NOMO-1 treated with DMSO at 0.1 percent for 48 hours (cell line): ENCODE measurements around the gene NLGN4Y.

Source experiments
- DNase-seq: peaks from one replicate; lab custom pipeline; 2025; ENCODE audit not compliant: unreplicated experiment; lab: John Stamatoyannopoulos, UW

Gene NLGN4Y

DNA sequence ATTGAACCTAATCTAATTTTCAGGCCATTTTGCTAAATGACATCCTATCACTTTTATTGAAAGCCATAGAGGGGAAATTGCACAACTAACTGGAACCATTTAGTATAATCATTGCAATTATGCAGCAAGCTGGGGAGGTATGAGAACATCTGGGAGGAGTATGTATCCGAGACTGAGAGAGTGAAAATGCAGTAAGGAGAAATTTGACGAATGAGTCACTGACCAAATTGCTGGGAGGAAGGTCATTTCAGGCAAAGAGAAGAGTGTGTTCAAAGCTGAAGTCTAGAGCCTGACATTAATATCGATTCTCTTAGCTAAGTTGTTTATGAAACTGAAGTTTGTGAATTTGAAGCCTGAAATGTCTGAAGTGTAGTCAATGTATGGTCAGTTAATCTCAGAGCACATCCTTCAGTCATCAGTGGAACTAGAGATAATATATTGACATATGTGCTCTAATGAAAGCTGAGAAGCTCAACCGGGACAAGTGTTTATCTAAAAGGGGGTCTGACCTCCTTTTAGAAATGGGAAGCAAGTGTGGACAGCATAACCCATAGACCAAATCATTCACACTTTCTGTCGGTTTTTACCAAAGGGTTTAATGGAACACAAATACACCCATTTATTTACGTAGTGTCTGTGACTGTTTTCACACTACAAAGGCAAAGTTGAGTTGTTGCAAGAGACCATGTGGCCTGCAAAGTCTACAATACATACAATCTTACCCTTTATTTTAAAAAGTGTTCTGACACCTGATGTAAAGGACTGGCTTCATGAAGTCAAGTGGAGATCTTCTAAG lies 120.0 kb downstream of the NLGN4Y start:
- no peak for DNase-seq

- no peak for DNase-seq
Measured at GRCh38 chrY:14679181-14679580, 154.9 kb downstream of the NLGN4Y start.

DNA sequence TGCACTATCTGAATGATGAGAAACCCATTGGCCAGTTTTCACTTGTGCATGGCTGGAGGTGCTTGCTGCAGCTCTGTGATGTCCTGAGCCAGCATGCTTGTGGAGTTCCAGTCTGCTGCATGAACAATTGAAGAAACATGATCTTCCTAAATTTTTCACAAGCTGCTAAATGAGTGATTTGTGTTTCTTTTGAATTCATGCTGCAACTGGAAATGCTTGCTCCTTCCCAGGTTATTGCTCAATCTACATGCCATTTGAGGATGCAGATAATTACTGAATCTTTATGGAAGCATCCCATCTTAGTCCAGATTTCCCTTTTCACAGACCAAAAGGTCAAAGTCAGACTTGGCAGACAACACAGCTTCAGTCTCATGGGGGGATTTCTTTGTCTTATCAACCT lies 170.2 kb downstream of the NLGN4Y start:
- no peak for DNase-seq

DNA sequence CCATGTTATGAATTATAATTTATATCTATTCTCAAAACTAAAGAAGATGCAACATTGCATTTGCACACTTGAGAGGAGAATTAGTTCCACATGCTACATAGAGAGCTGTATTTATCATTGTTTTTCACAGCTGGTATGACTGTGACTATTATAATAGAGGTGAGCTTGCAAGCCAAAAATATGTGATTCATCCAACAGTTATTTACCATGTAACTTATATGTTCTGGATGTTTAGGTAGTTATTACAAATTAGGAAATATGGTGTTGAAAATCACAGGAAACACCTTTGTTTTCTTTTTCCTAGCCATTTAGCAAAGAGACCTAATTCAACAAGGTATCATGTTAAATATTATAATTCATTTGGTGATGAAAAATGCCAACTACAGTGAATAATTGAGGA lies 183.8 kb downstream of the NLGN4Y start:
- no peak for DNase-seq

DNA sequence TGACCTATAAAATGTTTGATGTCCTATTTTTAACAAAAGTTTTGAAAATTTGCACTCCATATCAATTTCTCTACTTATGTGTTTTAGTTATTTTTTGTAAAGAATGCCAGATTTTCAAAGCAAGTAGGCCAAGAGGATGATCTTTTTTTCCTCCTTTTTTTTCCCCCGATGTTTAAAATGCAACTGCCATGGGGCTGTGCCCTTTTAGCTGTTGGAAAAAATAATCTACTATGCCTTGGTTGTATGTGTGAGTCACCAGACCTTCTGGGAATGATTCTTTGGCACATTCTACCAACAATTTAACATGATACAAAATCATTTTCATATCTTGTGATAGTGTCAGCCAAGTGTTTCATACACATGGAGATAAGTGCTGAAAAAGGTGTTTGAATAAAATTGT lies 217.3 kb downstream of the NLGN4Y start:
- DNase-seq = no peak

DNA sequence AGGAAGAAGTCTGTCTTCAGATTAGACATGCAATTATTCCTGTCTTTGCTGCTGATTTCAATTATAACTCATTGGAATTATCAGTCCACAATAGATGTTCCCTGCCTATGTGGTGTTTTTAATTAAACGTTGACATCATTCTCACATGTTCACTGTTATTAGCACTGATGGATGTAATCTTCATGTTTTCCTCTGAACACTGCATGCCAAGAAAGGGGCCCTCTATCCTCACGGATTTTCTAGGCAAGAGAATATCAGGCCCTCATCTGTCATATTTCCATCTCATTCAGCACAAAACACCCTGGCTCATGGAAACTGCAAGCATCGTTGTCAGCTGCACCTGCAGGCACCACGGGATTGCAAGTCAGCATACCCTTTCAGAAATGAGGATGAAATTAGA lies 224.0 kb downstream of the NLGN4Y start:
- DNase-seq = no peak

DNA sequence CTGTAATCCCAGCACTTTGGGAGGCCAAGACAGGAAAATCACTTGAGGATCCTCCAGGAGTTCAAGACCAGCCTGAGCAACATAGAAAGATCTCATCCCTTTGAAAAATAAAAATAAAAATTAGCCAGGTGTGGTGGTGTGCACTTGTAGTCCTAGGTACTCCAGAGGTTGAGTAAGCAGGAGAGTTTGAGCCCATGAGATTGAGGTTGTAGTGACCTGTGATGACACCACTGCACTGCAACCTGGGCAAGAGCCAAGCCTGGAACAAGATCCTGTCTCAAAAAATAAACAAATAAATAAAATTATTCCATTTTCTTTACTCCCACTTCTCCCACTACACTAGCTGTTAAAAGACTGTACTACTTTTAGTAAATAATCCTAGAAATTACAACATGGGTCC lies 231.2 kb downstream of the NLGN4Y start:
- no peak for DNase-seq

GRCh38 chrY:14762903-14763302 lies 238.6 kb downstream of the NLGN4Y start:
- DNase-seq = no peak

DNA sequence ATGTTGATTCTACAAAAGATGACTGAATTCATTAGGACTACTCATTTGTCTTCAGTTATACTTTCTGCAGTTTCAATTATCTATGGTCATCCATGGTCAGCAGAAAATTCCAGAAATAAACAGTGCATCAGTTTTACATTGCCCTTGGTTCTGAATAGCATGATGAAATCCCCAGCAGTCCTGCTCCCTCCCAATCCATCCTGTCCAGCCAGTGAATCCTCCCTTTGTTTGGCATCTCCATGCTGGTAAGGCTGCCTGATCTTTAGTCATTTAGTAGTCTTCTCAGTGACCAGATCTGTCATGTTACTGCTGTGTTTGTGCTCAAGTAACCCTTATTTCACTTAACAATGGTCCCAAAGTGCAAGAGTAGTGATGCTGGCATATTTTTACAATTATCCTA lies 239.3 kb downstream of the NLGN4Y start:
- no peak for DNase-seq

- DNase-seq = no peak
Measured at GRCh38 chrY:14778208-14778607, 253.9 kb downstream of the NLGN4Y start.

DNA sequence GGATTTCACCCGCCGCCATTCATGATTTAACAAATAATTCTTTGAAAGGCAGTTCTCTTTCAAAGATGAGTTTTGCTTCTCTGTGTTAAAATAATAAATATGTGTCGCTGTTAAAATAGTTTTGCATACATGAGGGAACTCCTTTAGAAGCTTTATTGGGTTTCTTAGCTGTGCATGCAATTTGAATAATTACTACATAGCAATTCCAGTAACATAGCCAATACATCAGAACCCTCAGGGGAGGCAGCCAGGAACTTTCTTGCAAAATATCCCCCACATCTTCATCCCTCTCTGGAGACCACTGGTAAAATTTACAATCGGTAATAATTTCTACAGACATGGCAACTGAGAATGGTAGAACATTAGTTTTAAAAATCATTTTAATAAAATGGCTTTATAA lies 268.8 kb downstream of the NLGN4Y start:
- DNase-seq = no peak

DNA sequence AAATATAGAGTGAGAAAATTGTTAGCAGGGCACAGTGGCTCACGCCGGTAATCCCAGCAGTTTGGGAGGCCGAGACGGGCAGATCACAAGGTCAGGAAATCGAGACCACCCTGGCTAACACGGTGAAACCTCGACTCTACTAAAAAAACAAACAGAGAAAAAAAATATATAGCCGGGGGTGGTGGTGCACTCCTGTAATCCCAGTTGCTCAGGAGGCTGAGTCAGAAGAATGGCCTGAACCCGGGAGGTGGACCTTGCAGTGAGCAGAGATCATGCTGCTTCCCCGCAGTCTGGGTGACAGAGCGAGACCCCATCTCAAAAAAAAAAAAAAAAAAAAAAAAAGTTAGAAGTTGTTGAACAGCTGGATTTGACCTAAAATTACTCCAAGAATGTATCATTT lies 269.3 kb downstream of the NLGN4Y start:
- no peak for DNase-seq

DNA sequence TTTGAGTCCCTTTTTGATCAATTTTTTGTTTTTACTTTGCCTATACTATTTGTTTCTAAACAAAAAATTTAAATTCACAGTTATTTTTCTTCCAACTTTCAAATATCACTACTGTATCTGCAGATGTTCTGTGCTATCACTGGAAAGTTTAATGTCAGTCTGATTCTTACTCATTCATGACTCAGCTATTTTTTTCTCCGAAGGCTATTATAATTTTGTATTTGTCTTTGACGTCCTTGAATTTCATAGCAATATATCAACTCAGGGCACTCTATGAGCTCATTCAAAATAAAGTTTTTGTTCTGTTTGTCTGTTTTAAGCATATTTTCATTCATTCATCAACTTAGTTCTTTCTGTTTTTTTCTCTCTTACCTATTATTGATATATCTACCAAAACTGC lies 273.7 kb downstream of the NLGN4Y start:
- DNase-seq = no peak

DNA sequence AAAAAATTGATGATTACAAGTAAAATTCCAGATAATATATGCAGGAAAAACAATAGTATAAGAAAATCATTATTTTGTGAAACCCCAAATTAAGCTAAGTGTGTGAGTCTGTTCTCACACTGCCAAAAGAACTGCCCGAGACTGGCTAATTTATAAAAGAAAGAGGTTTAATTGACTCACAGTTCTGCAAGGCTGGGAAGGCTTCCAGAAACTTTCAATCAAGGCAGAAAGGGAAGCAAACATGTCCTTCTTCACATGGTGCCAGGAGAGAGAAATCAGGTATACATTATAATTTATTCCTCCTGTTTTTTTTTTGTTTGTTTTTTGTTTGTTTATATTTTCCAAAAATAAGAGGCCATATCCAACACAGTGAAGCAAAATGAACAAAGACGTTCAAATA lies 276.8 kb downstream of the NLGN4Y start:
- no peak for DNase-seq

DNA sequence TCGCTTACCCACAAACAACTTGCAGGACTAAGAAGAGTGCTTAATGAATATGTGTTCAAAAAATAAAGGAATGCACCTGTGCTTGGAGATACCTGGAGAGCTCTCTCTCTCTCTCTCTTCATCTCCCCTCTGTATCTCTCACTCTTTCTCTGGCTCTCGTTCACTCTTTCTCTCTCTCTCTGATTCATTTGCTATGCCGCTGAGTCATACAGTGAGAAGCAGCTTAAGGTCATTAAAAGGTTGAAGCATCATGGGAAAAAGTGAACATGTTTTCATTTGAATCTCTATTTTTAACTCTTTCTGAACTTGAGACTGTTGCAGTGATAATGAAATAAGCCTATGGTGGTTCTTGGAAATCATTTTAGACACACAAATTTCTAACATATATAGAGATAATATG lies 277.8 kb downstream of the NLGN4Y start:
- no peak for DNase-seq

GRCh38 chrY:14804041-14804440 lies 279.7 kb downstream of the NLGN4Y start:
- DNase-seq = no peak

DNA sequence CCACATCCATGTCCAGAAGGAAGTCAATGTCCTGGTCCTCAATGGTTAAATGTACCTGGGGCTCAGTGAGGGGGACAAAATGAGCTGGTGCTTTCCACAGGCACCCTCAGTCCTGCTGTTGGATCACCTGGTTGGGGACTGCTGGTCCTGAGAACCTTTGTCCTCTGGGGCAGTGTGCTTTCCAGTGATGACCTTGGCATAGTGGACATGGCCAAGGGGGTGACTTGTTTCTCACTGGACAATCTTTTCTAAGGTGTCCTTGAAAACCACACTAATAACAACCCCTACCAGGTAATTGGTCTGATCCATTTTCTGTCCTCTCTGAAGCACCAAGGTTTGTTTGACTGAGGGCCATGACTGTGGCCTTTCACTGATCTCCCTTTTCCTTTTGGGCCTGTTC lies 294.1 kb downstream of the NLGN4Y start:
- DNase-seq = no peak

DNA sequence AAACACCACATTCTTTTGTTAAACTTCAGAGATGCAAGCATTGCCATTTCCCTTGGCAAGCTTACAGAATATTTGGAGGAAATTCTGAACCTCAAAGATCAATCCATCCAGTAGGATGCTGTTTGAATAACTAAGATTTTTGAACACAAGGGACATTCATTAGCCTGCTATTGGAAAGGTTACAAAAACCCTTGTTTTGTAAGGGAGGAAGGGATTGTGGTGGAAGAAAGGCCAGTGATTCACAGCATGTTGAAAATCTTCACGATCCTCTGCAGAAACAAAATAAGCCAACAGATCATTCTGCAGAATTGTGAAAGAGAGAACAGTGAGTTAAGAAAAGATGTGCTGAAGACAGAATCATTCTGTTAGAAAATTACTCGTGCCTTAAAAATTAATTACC lies 297.9 kb downstream of the NLGN4Y start:
- DNase-seq = no peak

DNA sequence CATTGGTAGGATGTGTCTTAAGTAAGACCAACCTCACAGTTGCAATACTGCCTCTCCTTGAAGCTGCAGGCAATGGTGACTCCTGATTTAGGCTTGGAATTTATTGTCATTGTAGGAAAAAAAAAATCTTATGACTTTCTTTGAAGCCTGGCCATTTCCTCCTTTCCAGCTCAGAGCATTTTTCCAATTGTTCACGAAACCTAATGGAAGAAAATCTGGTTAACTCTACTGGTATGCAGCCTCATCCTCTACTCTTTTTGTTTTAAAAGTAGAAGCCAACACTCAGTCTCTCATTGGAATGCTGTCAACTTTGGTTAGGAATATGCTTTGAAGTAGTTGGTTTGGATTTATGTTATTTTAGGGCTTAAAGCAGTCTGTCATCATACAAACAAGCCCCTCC lies 298.6 kb downstream of the NLGN4Y start:
- no peak for DNase-seq

GRCh38 chrY:14824583-14824982 lies 300.3 kb downstream of the NLGN4Y start:
- DNase-seq = no peak

DNA sequence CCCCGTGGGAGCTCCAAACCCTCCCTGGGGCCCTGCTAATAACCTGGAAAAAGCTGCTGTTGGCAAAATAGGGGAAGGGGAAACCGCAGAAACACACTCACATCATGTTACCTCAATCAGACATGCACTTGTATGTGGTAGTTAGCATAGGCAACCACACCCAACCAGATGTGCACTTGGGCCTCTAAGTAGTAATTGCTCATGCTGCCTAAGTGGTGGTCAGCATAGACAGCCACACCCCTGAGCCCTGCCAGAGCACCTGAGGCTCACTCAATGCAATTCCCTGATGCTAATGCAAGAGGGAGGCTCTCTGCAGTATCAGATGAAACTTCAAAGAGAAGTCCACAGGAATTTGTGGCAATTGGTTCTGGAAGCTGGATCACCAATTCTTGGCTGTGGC lies 301.4 kb downstream of the NLGN4Y start:
- DNase-seq = no peak

DNA sequence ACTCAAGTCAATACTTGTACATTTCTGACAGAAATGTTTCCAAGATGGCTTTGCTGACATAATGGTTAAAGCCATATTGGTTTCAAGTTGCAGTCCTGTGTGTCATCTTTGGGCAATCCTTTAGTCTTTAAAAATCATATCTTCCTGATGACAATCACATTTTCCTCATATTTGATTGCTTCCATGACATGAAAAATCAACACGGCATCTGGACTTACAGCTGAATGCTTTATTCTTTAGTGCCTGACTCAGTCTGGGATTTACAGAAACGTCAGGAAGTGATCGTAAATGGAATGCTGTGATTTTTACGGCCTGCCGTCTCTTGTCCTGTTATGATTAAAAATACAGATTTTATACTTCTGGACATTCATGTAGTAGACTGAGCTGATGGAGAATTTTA lies 304.2 kb downstream of the NLGN4Y start:
- no peak for DNase-seq

- no peak for DNase-seq
Measured at GRCh38 chrY:14829366-14829885, 305.1 kb downstream of the NLGN4Y start.
